ENCODE measurements around the gene DHX40.

DNA sequence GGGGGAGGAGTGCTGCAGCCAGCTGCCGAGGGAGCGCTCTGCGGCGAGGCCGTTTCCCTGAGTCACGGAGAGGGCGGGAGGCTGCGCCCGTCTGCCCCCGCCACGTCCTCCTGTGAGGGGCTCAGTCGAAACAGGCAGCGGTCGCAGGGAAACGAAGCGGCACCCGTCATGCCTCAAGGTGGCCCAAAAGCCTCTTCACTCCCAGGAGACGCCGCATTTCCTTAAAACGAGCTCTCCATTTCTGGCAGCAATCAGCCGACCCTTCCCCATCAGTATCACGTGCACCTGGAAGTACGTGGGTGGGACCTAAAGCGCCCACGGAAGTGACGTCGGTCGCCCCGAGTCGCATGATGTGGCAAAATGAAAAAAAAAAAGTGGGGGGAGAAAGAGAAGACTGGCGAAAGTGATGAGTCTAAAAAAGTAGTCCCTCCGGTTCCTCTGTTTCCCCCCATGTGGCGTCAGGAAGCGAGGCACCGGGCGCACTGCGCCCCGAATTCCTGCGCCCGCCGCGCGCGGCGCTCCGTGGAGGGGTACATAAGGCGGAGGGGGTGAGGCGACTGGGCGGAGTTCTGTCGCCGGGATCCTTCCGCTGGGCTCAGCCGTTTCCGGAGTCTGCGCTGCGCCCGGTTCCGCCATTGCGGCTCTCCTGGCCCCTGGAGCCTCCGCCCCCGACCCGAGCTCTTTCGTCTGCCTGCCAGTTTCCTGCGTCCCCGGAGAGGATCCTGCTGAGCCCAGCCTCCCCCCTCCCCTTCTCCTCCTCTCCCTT, 54.1 kb downstream of the DHX40 start, which contains the start of gene CLTC:
- TF ChIP-seq CTCF (IDR thresholded peaks at IDR 0.05; ENCODE audit: borderline replicate concordance, extremely low read depth, low read length, poor library complexity, severe bottlenecking) (no peak), EZH2 (IDR thresholded peaks at IDR 0.05; ENCODE audit: borderline replicate concordance, low read depth, low read length, severe bottlenecking) (no peak)
